CD4-positive, alpha-beta memory T cell (primary cell): ENCODE data around the gene SLC49A3. TPM values are rescaled to one million over a fixed set of nuclear protein-coding genes. Genes with fewer than 3 reads are reported as not detected.
A peak's percentile ranks its signal among the peaks of the same experiment; 100 is the strongest.

ENCODE experiments used
- CTCF ChIA-PET: fragments of 350-600 bp; sonication (Branson Sonifier 250); formaldehyde crosslinking; loops from one replicate; lab custom pipeline; 2021; ENCODE audit warnings: inconsistent platforms; ENCODE audit not compliant: partially characterized antibody; lab: Charles Lee
- POLR2A ChIA-PET: fragments of 350-600 bp; sonication (Branson Sonifier 250); formaldehyde crosslinking; loops from one replicate; lab custom pipeline; 2021; ENCODE audit not compliant: partially characterized antibody; lab: Charles Lee
- DNase-seq, 5 donors: peaks; one replicate each; pipeline versions ENCODE4 v3.0.0 to v3.0.0-alpha.2; 2020 to 2022; ENCODE audit warnings: mixed read lengths in 1 of 5
- H3K27ac ChIP-seq: one replicate; pipeline ENCODE4 v1.7.0; 2013; ENCODE audit warnings: low read depth, low read length
- H3K27me3 ChIP-seq: 2 replicates; pipeline ENCODE4 v1.7.0; 2013; ENCODE audit warnings: mild to moderate bottlenecking, low read length, moderate library complexity; ENCODE audit not compliant: insufficient read depth
- H3K36me3 ChIP-seq: 2 replicates; pipeline ENCODE4 v1.7.0; 2013; ENCODE audit warnings: mild to moderate bottlenecking, low read length, moderate library complexity; ENCODE audit not compliant: insufficient read depth
- H3K4me1 ChIP-seq: 2 replicates; pipeline ENCODE4 v1.7.0; 2013; ENCODE audit warnings: mild to moderate bottlenecking, low read length, moderate library complexity; ENCODE audit not compliant: insufficient read depth
- H3K4me3 ChIP-seq, 2 donors: one replicate each; pipeline ENCODE4 v1.7.0; 2013; ENCODE audit warnings: low read length in 2 of 2, mild to moderate bottlenecking in 1 of 2
- H3K9me3 ChIP-seq, 2 donors: one replicate each; pipeline ENCODE4 v1.7.0; 2013; ENCODE audit warnings: low read length in 2 of 2, control low read depth in 1 of 2; ENCODE audit not compliant: control insufficient read depth in 1 of 2
- H3K27ac Mint-ChIP-seq, 7 donors: one replicate each; pipeline ENCODE4 v1.8.0; 2020 to 2021; ENCODE audit warnings: mixed read lengths in 7 of 7, mild to moderate bottlenecking in 6 of 7, inconsistent platforms in 3 of 7, moderate library complexity in 3 of 7
- H3K27me3 Mint-ChIP-seq, 2 donors: one replicate each; pipeline ENCODE4 v1.8.0; 2020 to 2021; ENCODE audit warnings: mixed read lengths in 2 of 2
- H3K36me3 Mint-ChIP-seq, 2 donors: one replicate each; pipeline ENCODE4 v1.8.0; 2020 to 2021; ENCODE audit warnings: mixed read lengths in 2 of 2, inconsistent platforms in 1 of 2, mild to moderate bottlenecking in 1 of 2
- H3K4me1 Mint-ChIP-seq, 4 donors: one replicate each; pipeline ENCODE4 v1.8.0; 2020 to 2021; ENCODE audit warnings: mixed read lengths in 4 of 4, mild to moderate bottlenecking in 1 of 4
- H3K4me3 Mint-ChIP-seq, 8 donors: one replicate each; pipeline ENCODE4 v1.8.0; 2020 to 2021; ENCODE audit warnings: mixed read lengths in 8 of 8, mild to moderate bottlenecking in 7 of 8, moderate library complexity in 6 of 8, inconsistent platforms in 3 of 8
- H3K9me3 Mint-ChIP-seq, 8 donors: one replicate each; pipeline ENCODE4 v1.8.0; 2020 to 2021; ENCODE audit warnings: mixed read lengths in 8 of 8, mild to moderate bottlenecking in 5 of 8, inconsistent platforms in 3 of 8, moderate library complexity in 1 of 8
- intact Hi-C: fragments of 100-400 bp; cut with micrococcal nuclease; formaldehyde crosslinking; loops from one replicate; pipeline ENCODE4 v1.15.1; 2023
- polyA plus RNA-seq, 2 donors: library from polyadenylated mRNA; unstranded; fragments of 300-500 nt; fragmentation: Illumina TruSeq; gene quantifications; one replicate each; pipeline ENCODE4 v1.2.3, GENCODE V29; 2021
- total RNA-seq, 2 experiments: library from RNA; stranded (reverse); gene quantifications; one replicate each; pipeline ENCODE4 v1.2.3, GENCODE V29; 2021

The SLC49A3 gene
- total and polyA plus RNA-seq, 4 experiments from 2014 or later, result 1.0 to 1.7 TPM; not detected in 2

- Mint-ChIP-seq H3K27me3 (peaks cover 0 to 5% of the 10 kb centered on the region in 2 donors), H3K4me1 (peaks cover 2 to 21% (median 10%) of the 10 kb centered on the region in 4 donors), H3K4me3 (peak overlapping the region in 5 of 8 donors; percentile 10 to 67 (median 53)), H3K9me3 (peaks cover 0 to 2% (median 0%) of the 10 kb centered on the region in 8 donors), H3K27ac (peak overlapping the region in 1 of 7 donors; percentile 63), H3K36me3 (no peaks in the 10 kb centered on the region)
- ChIA-PET CTCF (no interaction called here), POLR2A (interaction anchor here (1.5 kb wide), 1 partner anchor 8 kb away, joined by 7 read pairs; the partner anchor contains the start of gene MYL5)
- Histone ChIP-seq H3K4me3 (no peak overlapping the region), H3K9me3 (no peaks in the 10 kb centered on the region), H3K27me3 (no peaks in the 10 kb centered on the region), H3K4me1 (peaks cover 13% of the 10 kb centered on the region), H3K36me3 (no peaks in the 10 kb centered on the region), H3K27ac (no peak overlapping the region)
- intact Hi-C loops, result no loop called here
- peak in 1 of 5 donors; percentile 19 for DNase-seq
Measured at GRCh38 chr4:682490-683172, 6.3 kb downstream of the SLC49A3 start.

- Mint-ChIP-seq H3K4me3 (peak overlapping the region in 2 of 8 donors; percentile 59 to 69), H3K36me3 (no peaks in the 10 kb centered on the region), H3K9me3 (peaks cover 0 to 2% (median 0%) of the 10 kb centered on the region in 8 donors), H3K27me3 (peaks cover 0 to 3% of the 10 kb centered on the region in 2 donors), H3K27ac (no peak overlapping the region), H3K4me1 (peaks cover 2 to 20% (median 10%) of the 10 kb centered on the region in 4 donors)
- Histone ChIP-seq H3K27me3 (no peaks in the 10 kb centered on the region), H3K4me3 (no peak overlapping the region), H3K36me3 (no peaks in the 10 kb centered on the region), H3K27ac (no peak overlapping the region), H3K9me3 (no peaks in the 10 kb centered on the region), H3K4me1 (peaks cover 13% of the 10 kb centered on the region)
- ChIA-PET CTCF (no interaction called here), POLR2A (no interaction called here)
- intact Hi-C loops, result no loop called here
- peak; percentile 39 to 60 (median 49) for DNase-seq
Measured at GRCh38 chr4:681736-682451, 7.1 kb downstream of the SLC49A3 start.

GRCh38 chr4:680928-681645, 7.9 kb downstream of the SLC49A3 start:
- DNase-seq, result peak in 4 of 5 donors; percentile 44 to 51 (median 50)
- H3K27ac Mint-ChIP-seq, result peak overlapping the region in 3 of 7 donors; percentile 56 to 62 (median 60)
- H3K4me1 Mint-ChIP-seq, result peaks cover 2 to 20% (median 10%) of the 10 kb centered on the region in 4 donors
- Histone ChIP-seq H3K27me3 (no peaks in the 10 kb centered on the region), H3K9me3 (no peaks in the 10 kb centered on the region), H3K4me1 (peaks cover 13% of the 10 kb centered on the region), H3K27ac (peak overlapping the region; percentile 21), H3K4me3 (peak overlapping the region in 1 of 2 donors; percentile 45), H3K36me3 (no peaks in the 10 kb centered on the region)
- intact Hi-C loops, result no loop called here
- H3K9me3 Mint-ChIP-seq, result peaks cover 0 to 2% (median 0%) of the 10 kb centered on the region in 8 donors
- no peaks in the 10 kb centered on the region for H3K36me3 Mint-ChIP-seq
- peak overlapping the region; percentile 29 to 70 (median 54) for H3K4me3 Mint-ChIP-seq
- peaks cover 0 to 3% of the 10 kb centered on the region in 2 donors for H3K27me3 Mint-ChIP-seq
- POLR2A ChIA-PET, result interaction anchor here (1.0 to 1.6 kb wide), 2 partner anchors 9 to 251 kb away, joined by 3 to 5 read pairs; partner anchors contain the start of genes GAK and TMEM175
- CTCF ChIA-PET, result no interaction called here

- Mint-ChIP-seq H3K36me3 (no peaks in the 10 kb centered on the region), H3K4me3 (peak overlapping the region; percentile 29 to 70 (median 56)), H3K4me1 (peaks cover 2 to 20% (median 10%) of the 10 kb centered on the region in 4 donors), H3K27me3 (peaks cover 0 to 3% of the 10 kb centered on the region in 2 donors), H3K9me3 (peaks cover 0 to 2% (median 0%) of the 10 kb centered on the region in 8 donors), H3K27ac (peak overlapping the region in 4 of 7 donors; percentile 29 to 60 (median 42))
- ChIA-PET CTCF (no interaction called here), POLR2A (interaction anchor here (0.8 to 1.6 kb wide), 4 partner anchors 8 to 1176 kb away, joined by 3 to 5 read pairs (median 3); partner anchors contain the start of genes GAK and TMEM175)
- peak overlapping the region; percentile 21 for H3K27ac ChIP-seq
- DNase-seq, result peak in 2 of 5 donors; percentile 26 to 43
- H3K36me3 ChIP-seq, result no peaks in the 10 kb centered on the region
- H3K4me1 ChIP-seq, result peaks cover 14% of the 10 kb centered on the region
- intact Hi-C loops, result no loop called here
- no peak overlapping the region for H3K4me3 ChIP-seq
- no peaks in the 10 kb centered on the region for H3K9me3 ChIP-seq
- H3K27me3 ChIP-seq, result no peaks in the 10 kb centered on the region
Measured at GRCh38 chr4:680551-680927, 8.4 kb downstream of the SLC49A3 start.

- POLR2A ChIA-PET, result interaction anchor here (0.8 to 1.6 kb wide), 4 partner anchors 8 to 1177 kb away, joined by 3 to 5 read pairs (median 3); partner anchors contain the start of genes GAK and TMEM175
Measured at GRCh38 chr4:680091-680490, 8.9 kb downstream of the SLC49A3 start.

GRCh38 chr4:679629-680028, 9.3 kb downstream of the SLC49A3 start:
- H3K27ac Mint-ChIP-seq, result peak overlapping the region in 1 of 7 donors; percentile 56
- peak overlapping the region in 2 of 8 donors; percentile 12 to 30 for H3K4me3 Mint-ChIP-seq
- ChIA-PET POLR2A (interaction anchor here (0.8 to 1.6 kb wide), 3 partner anchors 13 to 1177 kb away, joined by 3 to 5 read pairs (median 3); partner anchors contain the start of genes GAK and TMEM175), CTCF (no interaction called here)
- no peaks in the 10 kb centered on the region for H3K9me3 ChIP-seq
- H3K4me3 ChIP-seq, result no peak overlapping the region
- no peaks in the 10 kb centered on the region for H3K36me3 Mint-ChIP-seq
- peaks cover 21% of the 10 kb centered on the region for H3K4me1 ChIP-seq
- H3K36me3 ChIP-seq, result no peaks in the 10 kb centered on the region
- H3K27me3 Mint-ChIP-seq, result no peaks in the 10 kb centered on the region
- no peaks in the 10 kb centered on the region for H3K27me3 ChIP-seq
- no peak overlapping the region for H3K27ac ChIP-seq
- intact Hi-C loops, result no loop called here
- DNase-seq, result peak in 1 of 5 donors; percentile 35
- no peaks in the 10 kb centered on the region for H3K9me3 Mint-ChIP-seq
- peaks cover 2 to 25% (median 8%) of the 10 kb centered on the region in 4 donors for H3K4me1 Mint-ChIP-seq

More at GRCh38 chr4:680091-680490, 8.9 kb downstream of the SLC49A3 start:
- H3K27ac Mint-ChIP-seq, result peak overlapping the region in 3 of 7 donors; percentile 29 to 60 (median 56)
- H3K27ac ChIP-seq, result no peak overlapping the region
- peaks cover 0 to 2% of the 10 kb centered on the region in 2 donors for H3K27me3 Mint-ChIP-seq
- H3K4me3 ChIP-seq, result no peak overlapping the region
- intact Hi-C loops, result no loop called here
- H3K36me3 ChIP-seq, result no peaks in the 10 kb centered on the region
- H3K4me1 ChIP-seq, result peaks cover 18% of the 10 kb centered on the region
- no peaks in the 10 kb centered on the region for H3K27me3 ChIP-seq
- peak overlapping the region in 4 of 8 donors; percentile 31 to 68 (median 46) for H3K4me3 Mint-ChIP-seq
- no peaks in the 10 kb centered on the region for H3K36me3 Mint-ChIP-seq
- CTCF ChIA-PET, result no interaction called here
- DNase-seq, result peak in 1 of 5 donors; percentile 45
- H3K9me3 Mint-ChIP-seq, result peaks cover 0 to under 1% (median 0%) of the 10 kb centered on the region in 8 donors
- no peaks in the 10 kb centered on the region for H3K9me3 ChIP-seq
- H3K4me1 Mint-ChIP-seq, result peaks cover 2 to 24% (median 9%) of the 10 kb centered on the region in 4 donors
